ENCODE data around the gene PRKG2. TPM values are rescaled to one million over a fixed set of nuclear protein-coding genes. Genes with fewer than 3 reads are reported as not detected.

The PRKG2 gene
- polyA plus RNA-seq, 1 of the 3 experiments (the other 2 are of a cell fraction): not detected

- ChIA-PET POLR2A (no interaction called here), CTCF (no interaction called here)
- Histone ChIP-seq H3K9ac (no peak overlapping the region), H3F3A (replicated peaks; ENCODE audit: insufficient read depth) (no peaks in the 10 kb centered on the region), H3K4me2 (no peak overlapping the region), H3K9me2 (no peaks in the 10 kb centered on the region), H3K27ac (ENCODE audit: low read depth in 2 of 2, low read length in 1 of 2) (no peak overlapping the region), H3K79me2 (ENCODE audit: insufficient read depth) (no peaks in the 10 kb centered on the region), H4K20me1 (ENCODE audit: insufficient read depth) (no peaks in the 10 kb centered on the region), H3K4me3 (ENCODE audit: low read depth in 2 of 2, low read length in 1 of 2) (no peak overlapping the region), H3K27me3 (ENCODE audit: insufficient read depth) (no peaks in the 10 kb centered on the region), H2AFZ (ENCODE audit: low read depth) (no peak overlapping the region), H3K9me3 (no peaks in the 10 kb centered on the region), H3K4me1 (ENCODE audit: control insufficient read depth in 1 of 2, insufficient read depth in 2 of 2, low read depth in 1 of 2, low read length in 1 of 2) (no peaks in the 10 kb centered on the region; a peak in 1 of 4 replicates), H3K36me3 (replicated peaks in 1 of 2; ENCODE audit: control insufficient read depth in 1 of 2, insufficient read depth in 2 of 2, low read length in 1 of 2) (no peaks in the 10 kb centered on the region)
- no peak for DNase-seq
- no peak for TF ChIP-seq CTCF (IDR thresholded peaks at IDR 0.05)
- no peak for TF ChIP-seq GATA2 (CRISPR knock-in tag; IDR thresholded peaks at IDR 0.05)
- TF ChIP-seq NFIC (IDR thresholded peaks at IDR 0.05; ENCODE audit: borderline replicate concordance): no peak
- TF ChIP-seq REST (IDR thresholded peaks at IDR 0.05; ENCODE audit: low read depth, low read length): no peak
- no peak for TF ChIP-seq ELF1 (IDR thresholded peaks at IDR 0.05)
- no peak for TF ChIP-seq RCOR1 (IDR thresholded peaks at IDR 0.05; ENCODE audit: low read length)
- no peak for TF ChIP-seq USF1 (IDR thresholded peaks at IDR 0.05; ENCODE audit: borderline replicate concordance, low read depth)
- TF ChIP-seq MEF2A (IDR thresholded peaks at IDR 0.05; ENCODE audit: borderline replicate concordance, low read depth): no peak
- no peak for TF ChIP-seq CHD2 (IDR thresholded peaks at IDR 0.05; ENCODE audit: low read length, partially characterized antibody)
- no peak for TF ChIP-seq FOXM1 (IDR thresholded peaks at IDR 0.05; ENCODE audit: low read depth)
- no peak for TF ChIP-seq SMC3 (IDR thresholded peaks at IDR 0.05; ENCODE audit: low read depth, low read length)
- no peak for TF ChIP-seq SIN3A (IDR thresholded peaks at IDR 0.05; ENCODE audit: borderline replicate concordance, low read depth, low read length)
- WGBS (ENCODE audit: low lambda C conversion rate): 23% methylated on average over 3 of the region's 3 CpGs
Observed at GRCh38 chr4:81164126-81164525, 50.9 kb downstream of the PRKG2 start.
